Amniotic epithelial cell (primary cell): ENCODE results near the gene ZNF789.
"Not testable (repeated sequence)": the region's sequence is repeated elsewhere in the genome, so short reads cannot be mapped to it uniquely, and the experiment has no call there.

Source experiments
- DNase-seq: peaks from one replicate; pipeline ENCODE4 v3.0.0-alpha.2; 2010; ENCODE audit warnings: low read depth

The ZNF789 gene

GRCh38 chr7:99472561-99473314 lies at the start of gene ZNF789:
Gene ZNF789 (plus strand): TSS chr7:99472890. CDS start chr7:99476457, 3,567 bp downstream.
- peak; percentile 93 for DNase-seq

GRCh38 chr7:99424932-99425730 lies 47.6 kb upstream of the ZNF789 start:
- no peak for DNase-seq

GRCh38 chr7:99428972-99429566 lies 43.6 kb upstream of the ZNF789 start:
- no peak for DNase-seq

GRCh38 chr7:99429756-99430155 lies 42.9 kb upstream of the ZNF789 start:
- DNase-seq, result no peak

GRCh38 chr7:99431756-99432540 lies 40.7 kb upstream of the ZNF789 start:
- not testable (repeated sequence) for DNase-seq

- DNase-seq, result no peak
Observed at GRCh38 chr7:99433158-99433557, 39.5 kb upstream of the ZNF789 start.

- peak; percentile 6 for DNase-seq
Observed at GRCh38 chr7:99437946-99438572, 34.6 kb upstream of the ZNF789 start.

- DNase-seq, result peak; percentile 91
Observed at GRCh38 chr7:99438573-99439480, 33.9 kb upstream of the ZNF789 start, which contains the start of the genes CPSF4 and PTCD1. Gene CPSF4 (plus strand): TSS chr7:99438943. CDS start chr7:99439083, 140 bp downstream. Gene PTCD1 (minus strand): TSS chr7:99438798. CDS start chr7:99435242, 3,556 bp downstream.

GRCh38 chr7:99440195-99440594 lies 32.5 kb upstream of the ZNF789 start:
- DNase-seq, result peak; percentile 62

- no peak for DNase-seq
Observed at GRCh38 chr7:99446096-99446495, 26.6 kb upstream of the ZNF789 start.

GRCh38 chr7:99447943-99448342 lies 24.7 kb upstream of the ZNF789 start:
- no peak for DNase-seq

GRCh38 chr7:99448855-99449254 lies 23.8 kb upstream of the ZNF789 start:
- no peak for DNase-seq

- DNase-seq, result no peak
Observed at GRCh38 chr7:99449326-99449725, 23.4 kb upstream of the ZNF789 start.

GRCh38 chr7:99451936-99452335 lies 20.8 kb upstream of the ZNF789 start:
- DNase-seq, result no peak

GRCh38 chr7:99452541-99452940 lies 20.1 kb upstream of the ZNF789 start:
- no peak for DNase-seq

- DNase-seq, result no peak
Observed at GRCh38 chr7:99453105-99453504, 19.6 kb upstream of the ZNF789 start.

- no peak for DNase-seq
Observed at GRCh38 chr7:99455874-99456273, 16.8 kb upstream of the ZNF789 start.

GRCh38 chr7:99456288-99456687 lies 16.4 kb upstream of the ZNF789 start:
- no peak for DNase-seq

GRCh38 chr7:99457050-99457649 lies 15.5 kb upstream of the ZNF789 start:
- DNase-seq, result no peak
